Endothelial cell of umbilical vein (primary cell): ENCODE data around the gene NPTX1. TPM values are rescaled to one million over a fixed set of nuclear protein-coding genes. Genes with fewer than 3 reads are reported as not detected.

ENCODE experiments used
- BruUV-seq: library from RNA; stranded (reverse); fragments of 400-500 nt; replicated peaks from 2 replicates; lab custom pipeline; 2021; lab: Mats Ljungman, UMichigan
- CTCF ChIA-PET: fragments of 300-600, 350-600 bp; sonication (Branson Sonifier 250); formaldehyde crosslinking; loops from one replicate; lab custom pipeline; 2021; ENCODE audit warnings: antibody characterized with exemption, inconsistent platforms; lab: Charles Lee
- POLR2A ChIA-PET: fragments of 300-600, 350-600 bp; sonication (Branson Sonifier 250); formaldehyde crosslinking; loops from one replicate; lab custom pipeline; 2021; ENCODE audit warnings: antibody characterized with exemption, inconsistent platforms; lab: Charles Lee
- DNase-seq: peaks from one replicate; pipeline ENCODE4 v3.0.0-alpha.2; 2011; ENCODE audit warnings: low read depth, low spot score
- FAIRE-seq: peaks from 2 replicates; lab custom pipeline; 2011; peaks lifted over from hg19 to GRCh38; lab: Jason Lieb, UNC
- H2AFZ ChIP-seq: 2 replicates; pipeline ENCODE4 v1.6.0; 2012; ENCODE audit warnings: low read depth, low read length, control low read depth, inconsistent platforms
- H3K27ac ChIP-seq: 2 replicates; pipeline ENCODE4 v1.5.1; 2011; ENCODE audit warnings: low read depth, mild to moderate bottlenecking, control low read depth, low read length, moderate library complexity; ENCODE audit not compliant: insufficient read depth
- H3K27me3 ChIP-seq, 2 experiments: 2 replicates each; pipeline versions ENCODE4 v1.6.0 to v1.6.1; 2011; ENCODE audit warnings: low read length in 2 of 2, mixed read lengths in 1 of 2; ENCODE audit not compliant: control insufficient read depth in 2 of 2, insufficient read depth in 2 of 2
- H3K36me3 ChIP-seq, 2 experiments: 2 replicates in 1 of 2; 3 replicates in 1 of 2; pipeline ENCODE4 v1.5.1; 2011; ENCODE audit warnings: low read length in 2 of 2, mild to moderate bottlenecking in 1 of 2, moderate library complexity in 1 of 2; ENCODE audit not compliant: control insufficient read depth in 2 of 2, insufficient read depth in 2 of 2; ENCODE audit errors: extremely low read depth in 1 of 2
- H3K4me1 ChIP-seq: 3 replicates; pipeline ENCODE4 v1.5.1; 2011; ENCODE audit warnings: mild to moderate bottlenecking, low read length; ENCODE audit not compliant: control insufficient read depth, insufficient read depth; ENCODE audit errors: extremely low read depth
- H3K4me2 ChIP-seq: 2 replicates; pipeline ENCODE4 v1.6.1; 2011; ENCODE audit warnings: low read length, control low read depth, mixed read lengths; ENCODE audit not compliant: insufficient read depth
- H3K4me3 ChIP-seq, 3 experiments: fragments of 200-600 bp in 1 of 3; sonication (generic), shearing (Covaris generic) in 1 of 3; replicated peaks in 1 of 3; 2 replicates each; pipeline ENCODE4 v1.5.1; 2011 to 2016; ENCODE audit warnings: control low read depth in 3 of 3, low read length in 3 of 3, mild to moderate bottlenecking in 2 of 3, inconsistent platforms in 1 of 3, low read depth in 1 of 3, moderate library complexity in 1 of 3; ENCODE audit not compliant: insufficient read depth in 1 of 3
- H3K79me2 ChIP-seq: 2 replicates; pipeline ENCODE4 v1.6.0; 2012; ENCODE audit warnings: low read length, inconsistent platforms; ENCODE audit not compliant: control insufficient read depth, insufficient read depth
- H3K9ac ChIP-seq: replicated peaks from 2 replicates; pipeline ENCODE3; 2011; ENCODE audit warnings: low read length, control low read depth; ENCODE audit not compliant: insufficient read depth; ENCODE audit errors: extremely low read depth
- H3K9me1 ChIP-seq: replicated peaks from 3 replicates; pipeline ENCODE4 v1.6.0; 2011; ENCODE audit warnings: mild to moderate bottlenecking, low read length; ENCODE audit not compliant: control insufficient read depth, insufficient read depth; ENCODE audit errors: extremely low read depth
- H3K9me3 ChIP-seq: replicated peaks from 2 replicates; pipeline ENCODE4 v1.5.1; 2012; ENCODE audit warnings: low read length, inconsistent platforms; ENCODE audit not compliant: control insufficient read depth, insufficient read depth
- H4K20me1 ChIP-seq: replicated peaks from 2 replicates; pipeline ENCODE3; 2011; ENCODE audit warnings: mild to moderate bottlenecking, low read length; ENCODE audit not compliant: control insufficient read depth, insufficient read depth; ENCODE audit errors: extremely low read depth
- CTCF ChIP-seq, 2 donors: IDR thresholded peaks; 1 replicate in 1 of 2; 2 replicates in 1 of 2; pipeline ENCODE4 v1.5.1; 2011; ENCODE audit warnings: low read length in 2 of 2, mild to moderate bottlenecking in 2 of 2, moderate library complexity in 2 of 2, control low read depth in 1 of 2, inconsistent platforms in 1 of 2, low read depth in 1 of 2; ENCODE audit not compliant: insufficient read depth in 1 of 2; ENCODE audit errors: extremely low read depth in 1 of 2
- EZH2 ChIP-seq: IDR thresholded peaks from 2 replicates; pipeline ENCODE4 v1.6.1; 2012; ENCODE audit warnings: borderline replicate concordance, low read depth, mild to moderate bottlenecking, moderate library complexity, low read length, inconsistent platforms; ENCODE audit not compliant: severe bottlenecking
- FOS ChIP-seq: IDR thresholded peaks from 2 replicates; pipeline ENCODE4 v1.6.1; 2011; ENCODE audit warnings: mild to moderate bottlenecking, low read length, moderate library complexity, borderline replicate concordance; ENCODE audit not compliant: insufficient read depth
- GATA2 ChIP-seq: IDR thresholded peaks from 2 replicates; pipeline ENCODE4 v1.7.0; 2011; ENCODE audit warnings: low read depth, mild to moderate bottlenecking, moderate library complexity, mixed read lengths, low read length; ENCODE audit not compliant: insufficient read length, insufficient read depth
- JUN ChIP-seq: IDR thresholded peaks from 2 replicates; pipeline ENCODE4 v1.6.1; 2011; ENCODE audit warnings: borderline replicate concordance, low read depth; ENCODE audit not compliant: insufficient read length, insufficient read depth
- MAX ChIP-seq: IDR thresholded peaks from 2 replicates; pipeline ENCODE4 v1.6.1; 2011; ENCODE audit not compliant: insufficient read depth, insufficient read length
- MYC ChIP-seq: IDR thresholded peaks from one replicate; pipeline ENCODE4 v1.6.1; 2011; ENCODE audit warnings: mild to moderate bottlenecking, low read depth, low read length
- POLR2A ChIP-seq: IDR thresholded peaks from 2 replicates; pipeline ENCODE4 v1.6.1; 2012; ENCODE audit warnings: low read depth, mild to moderate bottlenecking, control low read depth, low read length
- POLR2AphosphoS5 ChIP-seq: IDR thresholded peaks from 2 replicates; pipeline ENCODE4 v1.6.1; 2012; ENCODE audit warnings: low read depth, mild to moderate bottlenecking, control low read depth, low read length, moderate library complexity; ENCODE audit not compliant: insufficient read depth
- dilution Hi-C: fragments of 300-500 bp; cut with MboI; formaldehyde crosslinking; loops from one replicate; pipeline ENCODE4 v1.15.0; 2019; ENCODE audit warnings: low sequenced_read_pairs; ENCODE audit not compliant: extremely low pct_ligation_motif_present
- intact Hi-C: fragments of 100-400 bp; cut with micrococcal nuclease; formaldehyde crosslinking; loops from one replicate; pipeline ENCODE4 v1.10.0; 2022
- polyA plus RNA-seq, 4 experiments: library from polyadenylated mRNA; depleted of rRNA in 3 of 4; stranded (reverse) in 3 of 4; unstranded in 1 of 4; fragments of >200 nt; gene quantifications; 2 replicates each; pipeline versions ENCODE4 v1.2.1 to v1.2.3, GENCODE V29; 2011 to 2012; ENCODE audit warnings: missing spikeins in 1 of 4
- total RNA-seq: library from RNA; stranded (reverse); gene quantifications from 2 replicates; pipeline ENCODE4 v1.2.3, GENCODE V29; 2021

NPTX1 gene
- total and polyA plus RNA-seq, 2 donors (not counting 3 experiments of a cell fraction or from before 2014, with no cell fraction given), result 0.03 TPM; not detected in 1

- dilution Hi-C loops, result no loop called here
- Histone ChIP-seq H3K9me1 (no peaks in the 10 kb centered on the region), H3K79me2 (no peaks in the 10 kb centered on the region), H2AFZ (no peak overlapping the region), H3K36me3 (no peaks in the 10 kb centered on the region), H4K20me1 (no peaks in the 10 kb centered on the region), H3K27me3 (peaks cover 10 to 22% of the 10 kb centered on the region in 2 experiments), H3K4me1 (no peaks in the 10 kb centered on the region), H3K4me2 (no peak overlapping the region), H3K27ac (no peak overlapping the region), H3K9ac (no peak overlapping the region), H3K4me3 (no peak overlapping the region), H3K9me3 (no peaks in the 10 kb centered on the region)
- FAIRE-seq, result no peak
- ChIA-PET POLR2A (no interaction called here), CTCF (interaction anchor here (0.6 kb wide), 1 partner anchor 414 kb away, joined by 3 read pairs; no protein-coding TSS in a partner anchor)
- intact Hi-C loops, result no loop called here
- no TSS peak for BruUV-seq
- TF ChIP-seq CTCF (IDR thresholded peaks at IDR 0.05; ENCODE audit: extremely low read depth in 1 of 2, insufficient read depth in 1 of 2, low read depth in 1 of 2, low read length in 2 of 2), result no peak
- TF ChIP-seq GATA2, result no peak
- TF ChIP-seq MAX, result no peak
- no peak for TF ChIP-seq JUN
- TF ChIP-seq MYC, result no peak
- no peak for TF ChIP-seq POLR2AphosphoS5
- no peak for TF ChIP-seq FOS
- TF ChIP-seq POLR2A, result no peak
- no peak for TF ChIP-seq EZH2
- no peak for DNase-seq
Measured at GRCh38 chr17:80485846-80486245, 9.4 kb upstream of the NPTX1 start.
